Stimulated activated CD4-positive, alpha-beta T cell treated with anti-CD3 and anti-CD28 coated beads, Interleukin-15, amount 100 ng/mL, for 48 hours (primary cell): ENCODE results near the gene RAB42.
"Not testable (repeated sequence)": the region's sequence is repeated elsewhere in the genome, so short reads cannot be mapped to it uniquely, and the experiment has no call there.

ENCODE experiments used
- DNase-seq, 2 donors: peaks; one replicate each; pipeline ENCODE4 v3.0.0-alpha.2; 2020; ENCODE audit warnings: low read depth in 2 of 2

The RAB42 gene

GRCh38 chr1:28591708-28592320 is at the start of gene RAB42:
Gene RAB42, plus strand, starts transcription at chr1:28592265. Its CDS starts 247 bp downstream, at chr1:28592512.
- DNase-seq: no peak

GRCh38 chr1:28545246-28545628 is 46.8 kb upstream of the RAB42 start:
- DNase-seq: no peak

GRCh38 chr1:28548318-28548717 is 43.7 kb upstream of the RAB42 start:
- DNase-seq: no peak

GRCh38 chr1:28551381-28551780 is 40.7 kb upstream of the RAB42 start:
- no peak for DNase-seq

GRCh38 chr1:28552758-28553663 is 39.1 kb upstream of the RAB42 start, which contains the start of gene TRNAU1AP:
Gene TRNAU1AP, plus strand, starts transcription at chr1:28553085. Its CDS starts 26 bp downstream, at chr1:28553111.
- peak; percentile 96 to 97 for DNase-seq

GRCh38 chr1:28560886-28561285 is 31.2 kb upstream of the RAB42 start:
- no peak for DNase-seq

GRCh38 chr1:28564310-28564709 is 27.8 kb upstream of the RAB42 start:
- no peak for DNase-seq

GRCh38 chr1:28565040-28565439 is 27.0 kb upstream of the RAB42 start:
- DNase-seq: no peak

- DNase-seq: no peak
Measured at GRCh38 chr1:28565726-28566125, 26.3 kb upstream of the RAB42 start.

GRCh38 chr1:28566931-28567330 is 25.1 kb upstream of the RAB42 start:
- DNase-seq: no peak

- no peak for DNase-seq
Measured at GRCh38 chr1:28571911-28572310, 20.2 kb upstream of the RAB42 start.

GRCh38 chr1:28572891-28573290 is 19.2 kb upstream of the RAB42 start:
- DNase-seq: not testable (repeated sequence)

- DNase-seq: no peak
Measured at GRCh38 chr1:28573564-28573963, 18.5 kb upstream of the RAB42 start.

GRCh38 chr1:28577052-28577678 is 14.9 kb upstream of the RAB42 start:
- no peak for DNase-seq

- no peak for DNase-seq
Measured at GRCh38 chr1:28577738-28578536, 14.1 kb upstream of the RAB42 start.

- DNase-seq: no peak
Measured at GRCh38 chr1:28578696-28579218, 13.3 kb upstream of the RAB42 start.

GRCh38 chr1:28579401-28579800 is 12.7 kb upstream of the RAB42 start:
- no peak for DNase-seq

GRCh38 chr1:28580722-28581530 is 11.1 kb upstream of the RAB42 start:
- peak in 1 of 2 donors; percentile 29 for DNase-seq

GRCh38 chr1:28581531-28582247 is 10.4 kb upstream of the RAB42 start:
- peak; percentile 88 to 90 for DNase-seq

- no peak for DNase-seq
Measured at GRCh38 chr1:28582248-28582615, 9.8 kb upstream of the RAB42 start.
